ENCODE measurements around the gene CLASRP. TPM values are rescaled to one million over a fixed set of nuclear protein-coding genes. Genes with fewer than 3 reads are reported as not detected.

Gene CLASRP
- total and polyA plus RNA-seq, 2 experiments from 2014 or later, result 9.2 to 45.1 TPM

- Histone ChIP-seq H3K4me1 (ENCODE audit: insufficient read depth) (0 out of 2 replicates have a peak, but pooled peaks cover 3% of the 10 kb centered on the region), H3K79me2 (ENCODE audit: insufficient read depth) (peaks cover 10% of the 10 kb centered on the region), H3K4me2 (ENCODE audit: unreplicated experiment) (peak within 1 kb of the TSS; percentile 90), H3K27ac (peak within 1 kb of the TSS; percentile 96), H3F3A (ENCODE audit: insufficient read depth) (no peaks in the 10 kb centered on the region), H3K9ac (peak within 1 kb of the TSS; percentile 99), H3K9me2 (ENCODE audit: insufficient read depth) (no peaks in the 10 kb centered on the region), H3K36me3 (ENCODE audit: low read depth) (no peaks in the 10 kb centered on the region; the same call in 1 of the 2 replicates), H4K20me1 (ENCODE audit: insufficient read depth) (no peaks in the 10 kb centered on the region), H3K9me3 (ENCODE audit: low read depth) (no peaks in the 10 kb centered on the region), H2AFZ (peak within 1 kb of the TSS; percentile 88), H3K4me3 (peak within 1 kb of the TSS; percentile 81), H3K27me3 (replicated peaks; ENCODE audit: insufficient read depth) (no peaks in the 10 kb centered on the region)
- 5 to 6% methylated on average over 31 to 47 of the region's 79 CpGs for WGBS, 2 experiments (ENCODE audit: low coverage in 1 of 2, low lambda C conversion rate in 2 of 2, missing lambda C conversion rate in 2 of 2)
- in situ Hi-C loops (cut with MboI), result no loop called here
- peak; percentile 97 for DNase-seq
- no peak for TF ChIP-seq EZH2 (IDR thresholded peaks at IDR 0.05; ENCODE audit: insufficient read depth, poor library complexity, severe bottlenecking)
- no peak for TF ChIP-seq EZH2phosphoT487 (IDR thresholded peaks at IDR 0.05; ENCODE audit: insufficient read depth, low read depth)
These were observed 37.6 kb upstream of the CLASRP start, which contains the start of gene RELB for GRCh38 chr19:45001087-45001739. Gene RELB, plus strand, starts transcription at chr19:45001464. Its CDS starts 116 bp downstream, at chr19:45001580.

GRCh38 chr19:45003485-45003884, 35.4 kb upstream of the CLASRP start:
- no peak for DNase-seq
- Histone ChIP-seq H4K20me1 (ENCODE audit: insufficient read depth) (no peaks in the 10 kb centered on the region), H3K36me3 (ENCODE audit: low read depth) (no peaks in the 10 kb centered on the region; the same call in 1 of the 2 replicates), H3K4me2 (ENCODE audit: unreplicated experiment) (no peak overlapping the region), H3K4me1 (ENCODE audit: insufficient read depth) (0 out of 2 replicates have a peak, but pooled peaks cover 3% of the 10 kb centered on the region), H3K79me2 (ENCODE audit: insufficient read depth) (peaks cover 10% of the 10 kb centered on the region), H3K9me2 (ENCODE audit: insufficient read depth) (no peaks in the 10 kb centered on the region), H3K9me3 (ENCODE audit: low read depth) (no peaks in the 10 kb centered on the region), H3K9ac (no peak overlapping the region), H2AFZ (no peak overlapping the region), H3K4me3 (no peak overlapping the region), H3F3A (ENCODE audit: insufficient read depth) (no peaks in the 10 kb centered on the region), H3K27ac (no peak overlapping the region), H3K27me3 (replicated peaks; ENCODE audit: insufficient read depth) (no peaks in the 10 kb centered on the region)
- 84% methylated on average over 3 to 4 of the region's 4 CpGs for WGBS, 2 experiments (ENCODE audit: low coverage in 1 of 2, low lambda C conversion rate in 2 of 2, missing lambda C conversion rate in 2 of 2)
- in situ Hi-C loops (cut with MboI), result no loop called here
- no peak for TF ChIP-seq EZH2 (IDR thresholded peaks at IDR 0.05; ENCODE audit: insufficient read depth, poor library complexity, severe bottlenecking)
- TF ChIP-seq EZH2phosphoT487 (IDR thresholded peaks at IDR 0.05; ENCODE audit: insufficient read depth, low read depth), result no peak

- H3K9me3 ChIP-seq (ENCODE audit: low read depth), result no peaks in the 10 kb centered on the region
- H3K4me2 ChIP-seq (ENCODE audit: unreplicated experiment), result no peak overlapping the region
- no peak overlapping the region for H3K9ac ChIP-seq
- H4K20me1 ChIP-seq (ENCODE audit: insufficient read depth), result no peaks in the 10 kb centered on the region
- WGBS, 2 experiments (ENCODE audit: low coverage in 1 of 2, low lambda C conversion rate in 2 of 2, missing lambda C conversion rate in 2 of 2), result 91 to 92% methylated on average over 9 of the region's 9 CpGs
- in situ Hi-C loops (cut with MboI), result no loop called here
- no peak overlapping the region for H3K27ac ChIP-seq
- no peaks in the 10 kb centered on the region; the same call in 1 of the 2 replicates for H3K36me3 ChIP-seq (ENCODE audit: low read depth)
- H3K9me2 ChIP-seq (ENCODE audit: insufficient read depth), result no peaks in the 10 kb centered on the region
- H3F3A ChIP-seq (ENCODE audit: insufficient read depth), result no peaks in the 10 kb centered on the region
- no peaks in the 10 kb centered on the region for H3K27me3 ChIP-seq (replicated peaks; ENCODE audit: insufficient read depth)
- peaks cover 10% of the 10 kb centered on the region for H3K79me2 ChIP-seq (ENCODE audit: insufficient read depth)
- no peak overlapping the region for H2AFZ ChIP-seq
- TF ChIP-seq EZH2phosphoT487 (IDR thresholded peaks at IDR 0.05; ENCODE audit: insufficient read depth, low read depth) (no peak), EZH2 (IDR thresholded peaks at IDR 0.05; ENCODE audit: insufficient read depth, poor library complexity, severe bottlenecking) (no peak)
- H3K4me3 ChIP-seq, result no peak overlapping the region
- 0 out of 2 replicates have a peak, but pooled peaks cover 3% of the 10 kb centered on the region for H3K4me1 ChIP-seq (ENCODE audit: insufficient read depth)
- no peak for DNase-seq
These were observed 33.1 kb upstream of the CLASRP start for GRCh38 chr19:45005787-45006186.

- Histone ChIP-seq H3K79me2 (ENCODE audit: insufficient read depth) (no peaks in the 10 kb centered on the region), H3F3A (ENCODE audit: insufficient read depth) (no peaks in the 10 kb centered on the region), H3K4me3 (no peak overlapping the region), H3K27me3 (replicated peaks; ENCODE audit: insufficient read depth) (no peaks in the 10 kb centered on the region), H3K4me1 (ENCODE audit: insufficient read depth) (no peaks in the 10 kb centered on the region), H2AFZ (no peak overlapping the region), H3K9me3 (ENCODE audit: low read depth) (no peaks in the 10 kb centered on the region), H3K36me3 (ENCODE audit: low read depth) (no peaks in the 10 kb centered on the region; the same call in 1 of the 2 replicates), H4K20me1 (ENCODE audit: insufficient read depth) (no peaks in the 10 kb centered on the region), H3K9me2 (ENCODE audit: insufficient read depth) (no peaks in the 10 kb centered on the region), H3K27ac (no peak overlapping the region), H3K9ac (no peak overlapping the region), H3K4me2 (ENCODE audit: unreplicated experiment) (no peak overlapping the region)
- 76 to 77% methylated on average over 10 of the region's 10 CpGs for WGBS, 2 experiments (ENCODE audit: low coverage in 1 of 2, low lambda C conversion rate in 2 of 2, missing lambda C conversion rate in 2 of 2)
- DNase-seq, result no peak
- in situ Hi-C loops (cut with MboI), result no loop called here
- no peak for TF ChIP-seq EZH2 (IDR thresholded peaks at IDR 0.05; ENCODE audit: insufficient read depth, poor library complexity, severe bottlenecking)
- TF ChIP-seq EZH2phosphoT487 (IDR thresholded peaks at IDR 0.05; ENCODE audit: insufficient read depth, low read depth), result no peak
These were observed 30.3 kb upstream of the CLASRP start for GRCh38 chr19:45008552-45008951.
